Endodermal cell (in vitro differentiated cells): ENCODE results near the gene PIR. TPM values are rescaled to one million over a fixed set of nuclear protein-coding genes. Genes with fewer than 3 reads are reported as not detected.

Experiments used
- DNase-seq: peaks from one replicate; pipeline ENCODE4 v3.0.0-alpha.2; 2017
- H3K27ac ChIP-seq: 2 replicates; pipeline ENCODE4 v1.5.1; 2013; ENCODE audit warnings: mild to moderate bottlenecking, low read depth, low read length, moderate library complexity
- H3K27me3 ChIP-seq: 2 replicates; pipeline ENCODE4 v1.6.1; 2013; ENCODE audit warnings: mild to moderate bottlenecking, low read length, moderate library complexity; ENCODE audit not compliant: insufficient read depth, control insufficient read depth, poor library complexity, severe bottlenecking
- H3K36me3 ChIP-seq: 2 replicates; pipeline ENCODE4 v1.7.0; 2013; ENCODE audit warnings: mild to moderate bottlenecking, low read length, moderate library complexity; ENCODE audit not compliant: control insufficient read depth, insufficient read depth
- H3K4me1 ChIP-seq: one replicate; pipeline ENCODE4 v1.7.0; 2013; ENCODE audit warnings: low read length; ENCODE audit not compliant: control insufficient read depth, insufficient read depth
- H3K4me3 ChIP-seq: 2 replicates; pipeline ENCODE4 v1.5.1; 2013; ENCODE audit warnings: mild to moderate bottlenecking, low read length, moderate library complexity
- H3K9ac ChIP-seq: 2 replicates; pipeline ENCODE4 v1.6.1; 2013; ENCODE audit warnings: mild to moderate bottlenecking, low read length, moderate library complexity; ENCODE audit not compliant: poor library complexity, severe bottlenecking; ENCODE audit errors: extremely low read depth
- H3K9me3 ChIP-seq: 2 replicates; pipeline ENCODE4 v1.6.1; 2013; ENCODE audit warnings: mild to moderate bottlenecking, low read length, moderate library complexity; ENCODE audit not compliant: control insufficient read depth
- H3K27ac Mint-ChIP-seq: 2 replicates; pipeline ENCODE4 v1.8.0; 2020; ENCODE audit warnings: mixed read lengths
- H3K27me3 Mint-ChIP-seq: 2 replicates; pipeline ENCODE4 v1.8.0; 2021; ENCODE audit warnings: mild to moderate bottlenecking, mixed read lengths; ENCODE audit not compliant: insufficient read depth
- H3K36me3 Mint-ChIP-seq: 2 replicates; pipeline ENCODE4 v1.8.0; 2020; ENCODE audit warnings: low read depth, mixed read lengths
- H3K4me1 Mint-ChIP-seq: 2 replicates; pipeline ENCODE4 v1.8.0; 2020; ENCODE audit warnings: mixed read lengths
- H3K4me3 Mint-ChIP-seq: 2 replicates; pipeline ENCODE4 v1.8.0; 2020; ENCODE audit warnings: mild to moderate bottlenecking, moderate library complexity, mixed read lengths
- H3K9me3 Mint-ChIP-seq: 2 replicates; pipeline ENCODE4 v1.8.0; 2020; ENCODE audit warnings: mild to moderate bottlenecking, mixed read lengths
- WGBS, 2 experiments: methylation state at CpG; one replicate each; pipeline versions ENCODE4 v1.1.5 to v1.1.7; 2013; ENCODE audit warnings: missing lambda C conversion rate in 2 of 2, mixed read lengths in 1 of 2; ENCODE audit not compliant: insufficient coverage in 1 of 2, insufficient read length in 1 of 2; 5-methylcytosine and 5-hydroxymethylcytosine counted together
- total RNA-seq, 2 donors: library from RNA; stranded (reverse); fragmentation: NEBNext Ultra II Directional in 1 of 2; extraction: Animal tissue kit (Norgen Biotek cat#: 25700) in 1 of 2; gene quantifications; 2 replicates in 1 of 2; 3 replicates in 1 of 2; pipeline ENCODE4 v1.2.1, GENCODE V29; 2021
- TF ChIP-seq, protein P1 (sequence below): fragments of 200-600 bp; sonication (generic); conservative IDR thresholded peaks from 2 replicates; pipeline ENCODE4 v1.5.0; 2021; ENCODE audit warnings: antibody characterized with exemption, mild to moderate bottlenecking

PIR gene
- total RNA-seq, 2 donors from 2014 or later, result 21.0 to 34.2 TPM

DNA sequence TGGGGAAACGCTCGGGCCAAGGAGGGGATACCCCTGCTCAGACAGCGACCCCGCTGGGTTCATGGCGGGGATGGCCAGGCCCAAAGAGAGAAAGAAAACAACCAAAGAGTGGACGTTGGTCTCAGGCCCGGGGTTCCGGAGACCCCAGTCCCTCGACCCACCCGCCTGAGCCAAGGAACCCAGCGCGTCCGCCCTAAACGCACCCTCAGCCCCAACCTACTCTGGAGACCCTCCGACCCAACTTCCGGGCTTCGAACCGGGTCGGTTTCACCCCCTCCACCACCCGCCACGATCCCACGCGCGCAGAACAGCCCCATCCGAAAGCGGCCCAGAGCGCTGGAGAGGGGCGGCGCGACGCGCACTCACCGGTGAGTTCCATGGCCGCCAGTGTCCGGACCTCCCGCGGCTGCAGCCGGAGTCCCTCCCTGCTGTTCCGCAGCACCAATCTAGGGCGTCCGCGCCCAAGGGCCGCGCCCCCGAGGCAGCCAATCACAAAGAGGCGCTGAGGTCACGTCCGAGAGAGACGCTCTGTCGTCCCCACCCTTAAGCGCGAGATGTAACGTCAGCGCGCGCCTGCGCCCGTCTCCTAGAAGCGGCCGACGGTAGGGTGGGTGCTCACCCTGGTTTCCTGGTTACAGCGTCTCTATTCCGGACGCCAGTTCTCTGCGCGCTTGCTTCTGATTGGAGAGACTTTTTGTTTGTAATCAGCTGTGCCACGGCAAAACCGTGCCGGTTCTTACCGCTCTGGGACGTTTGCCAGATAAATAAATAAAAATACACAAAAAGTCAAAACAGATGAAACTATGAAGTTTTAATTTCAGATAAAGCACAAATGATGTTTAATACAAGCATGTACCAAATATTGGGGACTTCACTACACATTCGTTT is 157.8 kb downstream of the PIR start, which contains the start of gene PIGA:
PIGA (minus strand) TSS at position 389 of the 888 bp plus-strand sequence. CDS start 3,593 bp downstream, outside the sequence.
- Histone ChIP-seq H3K9me3 (no peaks in the 10 kb centered on the region), H3K36me3 (peaks cover 17% of the 10 kb centered on the region), H3K27ac (peak within 1 kb of the TSS; percentile 66), H3K9ac (peak within 1 kb of the TSS; percentile 83), H3K4me3 (peak within 1 kb of the TSS; percentile 93), H3K27me3 (peaks cover 24% of the 10 kb centered on the region), H3K4me1 (no peaks in the 10 kb centered on the region)
- Mint-ChIP-seq H3K9me3 (no peaks in the 10 kb centered on the region), H3K27me3 (peaks cover 21% of the 10 kb centered on the region), H3K4me1 (peaks cover 4% of the 10 kb centered on the region), H3K27ac (peak within 1 kb of the TSS; percentile 99), H3K4me3 (peak within 1 kb of the TSS; percentile 96), H3K36me3 (peaks cover 9% of the 10 kb centered on the region)
- DNase-seq, result peak; percentile 96
- TF ChIP-seq, protein P1, sequence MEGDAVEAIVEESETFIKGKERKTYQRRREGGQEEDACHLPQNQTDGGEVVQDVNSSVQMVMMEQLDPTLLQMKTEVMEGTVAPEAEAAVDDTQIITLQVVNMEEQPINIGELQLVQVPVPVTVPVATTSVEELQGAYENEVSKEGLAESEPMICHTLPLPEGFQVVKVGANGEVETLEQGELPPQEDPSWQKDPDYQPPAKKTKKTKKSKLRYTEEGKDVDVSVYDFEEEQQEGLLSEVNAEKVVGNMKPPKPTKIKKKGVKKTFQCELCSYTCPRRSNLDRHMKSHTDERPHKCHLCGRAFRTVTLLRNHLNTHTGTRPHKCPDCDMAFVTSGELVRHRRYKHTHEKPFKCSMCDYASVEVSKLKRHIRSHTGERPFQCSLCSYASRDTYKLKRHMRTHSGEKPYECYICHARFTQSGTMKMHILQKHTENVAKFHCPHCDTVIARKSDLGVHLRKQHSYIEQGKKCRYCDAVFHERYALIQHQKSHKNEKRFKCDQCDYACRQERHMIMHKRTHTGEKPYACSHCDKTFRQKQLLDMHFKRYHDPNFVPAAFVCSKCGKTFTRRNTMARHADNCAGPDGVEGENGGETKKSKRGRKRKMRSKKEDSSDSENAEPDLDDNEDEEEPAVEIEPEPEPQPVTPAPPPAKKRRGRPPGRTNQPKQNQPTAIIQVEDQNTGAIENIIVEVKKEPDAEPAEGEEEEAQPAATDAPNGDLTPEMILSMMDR, result no peak
- WGBS, 2 experiments, result 0% methylated on average over 69 of the region's 72 CpGs; no CpG with 5 or more reads in 1 of the 2 experiments

Other genes with a start within 250 kb of the PIR start
- gene ASB9, start 223.2 kb downstream of the PIR start, total RNA-seq, result under 1 TPM; 0.20 to 0.46 TPM
- not detected for gene ASB11, start 177.7 kb downstream of the PIR start, total RNA-seq
- gene PIGA, start 157.8 kb downstream of the PIR start, total RNA-seq, result 10 to 100 TPM; 12.6 to 21.6 TPM
- gene VEGFD, start 108.9 kb downstream of the PIR start, total RNA-seq, result under 1 TPM; 0.27 to 0.42 TPM
- not detected for gene BMX, start 7.5 kb upstream of the PIR start, total RNA-seq
- gene ACE2, start 107.6 kb upstream of the PIR start, total RNA-seq, result 1 to 10 TPM in 1 of 2 donors, under 1 TPM in 1; 0.33 to 2.7 TPM
- gene CLTRN, start 171.5 kb upstream of the PIR start, total RNA-seq, result 1 to 10 TPM; 1.8 to 8.5 TPM
- gene CA5B, start 244.9 kb upstream of the PIR start, total RNA-seq, result 10 to 100 TPM; 14.0 to 31.7 TPM